ENCODE results near the gene GFPT1. TPM values are rescaled to one million over a fixed set of nuclear protein-coding genes. Genes with fewer than 3 reads are reported as not detected.
A peak's percentile ranks its signal among the peaks of the same experiment; 100 is the strongest.

Gene GFPT1
- total and polyA plus RNA-seq, 9 of the 15 experiments (the other 6 are each of a cell fraction or from before 2014, with no cell fraction given) = 6.6 to 38.3 (median 15.9) TPM

DNA sequence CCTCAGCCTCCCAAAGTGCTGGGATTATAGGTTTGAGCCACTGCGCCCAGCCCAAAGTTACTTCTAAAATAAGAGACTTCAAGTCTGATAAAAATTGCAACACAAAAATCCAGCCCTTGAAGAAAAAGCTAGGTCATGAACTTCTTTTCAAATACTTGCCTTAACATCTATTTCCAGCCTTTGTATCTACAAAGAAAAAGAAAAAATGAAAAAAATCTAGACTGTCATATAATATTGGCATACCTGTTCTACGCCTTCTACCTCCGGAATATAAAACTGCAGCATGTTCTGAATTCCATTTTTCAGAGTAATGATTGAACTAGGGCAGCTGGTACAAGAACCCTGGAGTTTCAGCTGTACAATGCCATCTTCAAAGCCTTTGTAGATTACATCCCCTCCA, 13.1 kb upstream of the GFPT1 start:
- H3K9me3 ChIP-seq (replicated peaks; ENCODE audit: control insufficient read depth, insufficient read depth, low read depth, low read length) = no peaks in the 10 kb centered on the region
- no TSS peak for BruUV-seq (replicated peaks)
- intact Hi-C loops (cut with micrococcal nuclease) = no loop called here
- no peak for DNase-seq (ENCODE audit: extremely low read depth in 1 of 4, low spot score in 3 of 4)
- in situ Hi-C loops (cut with MboI) = no loop called here
- H3K27me3 ChIP-seq (ENCODE audit: control insufficient read depth in 2 of 2, insufficient read depth in 2 of 2, low read length in 2 of 2) = no peaks in the 10 kb centered on the region
- H3K9ac ChIP-seq (ENCODE audit: insufficient read depth in 1 of 2, low read depth in 2 of 2, low read length in 2 of 2) = no peak overlapping the region
- no peaks in the 10 kb centered on the region for H3K9me1 ChIP-seq (ENCODE audit: control insufficient read depth, insufficient read depth, low read length)
- TF ChIP-seq, protein P1, sequence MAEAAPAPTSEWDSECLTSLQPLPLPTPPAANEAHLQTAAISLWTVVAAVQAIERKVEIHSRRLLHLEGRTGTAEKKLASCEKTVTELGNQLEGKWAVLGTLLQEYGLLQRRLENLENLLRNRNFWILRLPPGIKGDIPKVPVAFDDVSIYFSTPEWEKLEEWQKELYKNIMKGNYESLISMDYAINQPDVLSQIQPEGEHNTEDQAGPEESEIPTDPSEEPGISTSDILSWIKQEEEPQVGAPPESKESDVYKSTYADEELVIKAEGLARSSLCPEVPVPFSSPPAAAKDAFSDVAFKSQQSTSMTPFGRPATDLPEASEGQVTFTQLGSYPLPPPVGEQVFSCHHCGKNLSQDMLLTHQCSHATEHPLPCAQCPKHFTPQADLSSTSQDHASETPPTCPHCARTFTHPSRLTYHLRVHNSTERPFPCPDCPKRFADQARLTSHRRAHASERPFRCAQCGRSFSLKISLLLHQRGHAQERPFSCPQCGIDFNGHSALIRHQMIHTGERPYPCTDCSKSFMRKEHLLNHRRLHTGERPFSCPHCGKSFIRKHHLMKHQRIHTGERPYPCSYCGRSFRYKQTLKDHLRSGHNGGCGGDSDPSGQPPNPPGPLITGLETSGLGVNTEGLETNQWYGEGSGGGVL (CRISPR knock-in tag; IDR thresholded peaks at IDR 0.05) = no peak
- no peak for TF ChIP-seq ETV5 (CRISPR knock-in tag; IDR thresholded peaks at IDR 0.05; ENCODE audit: low read depth)
- no peak for TF ChIP-seq KLF10 (CRISPR knock-in tag; IDR thresholded peaks at IDR 0.05)
- no peak for TF ChIP-seq CEBPG (CRISPR knock-in tag; IDR thresholded peaks at IDR 0.05)
- TF ChIP-seq CEBPG (tag; conservative IDR thresholded peaks at IDR 0.05 in 1 of 2, IDR thresholded peaks at IDR 0.05 in 1 of 2) = no peak
- TF ChIP-seq MAZ (CRISPR knock-in tag; conservative IDR thresholded peaks at IDR 0.05 in 1 of 2, IDR thresholded peaks at IDR 0.05 in 1 of 2) = no peak
- no peak for TF ChIP-seq ESRRB (CRISPR knock-in tag; IDR thresholded peaks at IDR 0.05; ENCODE audit: borderline replicate concordance)
- TF ChIP-seq, protein P2, sequence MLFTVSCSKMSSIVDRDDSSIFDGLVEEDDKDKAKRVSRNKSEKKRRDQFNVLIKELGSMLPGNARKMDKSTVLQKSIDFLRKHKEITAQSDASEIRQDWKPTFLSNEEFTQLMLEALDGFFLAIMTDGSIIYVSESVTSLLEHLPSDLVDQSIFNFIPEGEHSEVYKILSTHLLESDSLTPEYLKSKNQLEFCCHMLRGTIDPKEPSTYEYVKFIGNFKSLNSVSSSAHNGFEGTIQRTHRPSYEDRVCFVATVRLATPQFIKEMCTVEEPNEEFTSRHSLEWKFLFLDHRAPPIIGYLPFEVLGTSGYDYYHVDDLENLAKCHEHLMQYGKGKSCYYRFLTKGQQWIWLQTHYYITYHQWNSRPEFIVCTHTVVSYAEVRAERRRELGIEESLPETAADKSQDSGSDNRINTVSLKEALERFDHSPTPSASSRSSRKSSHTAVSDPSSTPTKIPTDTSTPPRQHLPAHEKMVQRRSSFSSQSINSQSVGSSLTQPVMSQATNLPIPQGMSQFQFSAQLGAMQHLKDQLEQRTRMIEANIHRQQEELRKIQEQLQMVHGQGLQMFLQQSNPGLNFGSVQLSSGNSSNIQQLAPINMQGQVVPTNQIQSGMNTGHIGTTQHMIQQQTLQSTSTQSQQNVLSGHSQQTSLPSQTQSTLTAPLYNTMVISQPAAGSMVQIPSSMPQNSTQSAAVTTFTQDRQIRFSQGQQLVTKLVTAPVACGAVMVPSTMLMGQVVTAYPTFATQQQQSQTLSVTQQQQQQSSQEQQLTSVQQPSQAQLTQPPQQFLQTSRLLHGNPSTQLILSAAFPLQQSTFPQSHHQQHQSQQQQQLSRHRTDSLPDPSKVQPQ (CRISPR knock-in tag; IDR thresholded peaks at IDR 0.05; ENCODE audit: borderline replicate concordance) = no peak
- H4K20me1 ChIP-seq (replicated peaks; ENCODE audit: control insufficient read depth, insufficient read depth, low read length) = no peaks in the 10 kb centered on the region
- ATAC-seq = no peak
- no peaks in the 10 kb centered on the region for H3K79me2 ChIP-seq (ENCODE audit: control insufficient read depth, insufficient read depth, low read length)
- CTCF ChIA-PET (ENCODE audit: low intra/inter-chr PET ratio) = no interaction called here
- H3K4me1 ChIP-seq (replicated peaks in 1 of 2; ENCODE audit: control insufficient read depth in 2 of 2, insufficient read depth in 2 of 2, low read length in 2 of 2) = no peaks in the 10 kb centered on the region
- POLR2A ChIA-PET = interaction anchor here (0.8 to 1.0 kb wide), 2 partner anchors 10 to 12 kb away, joined by 3 read pairs; no protein-coding TSS in a partner anchor
- peak; percentile 29 for FAIRE-seq
- 93% methylated on average over 3 of the region's 3 CpGs for WGBS (ENCODE audit: insufficient coverage, low coverage, missing lambda C conversion rate)
- H3K27ac ChIP-seq (ENCODE audit: extremely low read depth, low read depth, low read length) = no peak overlapping the region
- no peak overlapping the region for H3K4me3 ChIP-seq
- no peak overlapping the region for H2AFZ ChIP-seq (ENCODE audit: low read depth, low read length)
- H3K4me2 ChIP-seq (ENCODE audit: insufficient read depth, low read length) = no peak overlapping the region
- H3K36me3 ChIP-seq (ENCODE audit: control insufficient read depth, insufficient read depth, low read length) = peaks cover 19% of the 10 kb centered on the region
